Gastrocnemius medialis (tissue), 4 donors: Measurements from ENCODE around the gene RBMS3.

ENCODE experiments used
- POLR2A ChIP-seq, 2 donors: fragments of 450-650 bp; IDR thresholded peaks; one replicate each; pipeline ENCODE4 v1.6.1; 2017; ENCODE audit warnings: antibody characterized with exemption in 2 of 2, mild to moderate bottlenecking in 2 of 2, moderate library complexity in 2 of 2
- TF ChIP-seq, protein P1 (sequence below), 5 experiments: fragments of 450-650 bp in 3 of 5; fragments of 200-600 bp in 2 of 5; sonication (generic) in 2 of 5; IDR thresholded peaks in 4 of 5; conservative IDR thresholded peaks in 1 of 5; 1 replicate in 4 of 5; 2 replicates in 1 of 5; pipeline ENCODE4 v1.5.1; 2016 to 2019; ENCODE audit warnings: antibody characterized with exemption in 5 of 5, mild to moderate bottlenecking in 3 of 5, moderate library complexity in 3 of 5

DNA sequence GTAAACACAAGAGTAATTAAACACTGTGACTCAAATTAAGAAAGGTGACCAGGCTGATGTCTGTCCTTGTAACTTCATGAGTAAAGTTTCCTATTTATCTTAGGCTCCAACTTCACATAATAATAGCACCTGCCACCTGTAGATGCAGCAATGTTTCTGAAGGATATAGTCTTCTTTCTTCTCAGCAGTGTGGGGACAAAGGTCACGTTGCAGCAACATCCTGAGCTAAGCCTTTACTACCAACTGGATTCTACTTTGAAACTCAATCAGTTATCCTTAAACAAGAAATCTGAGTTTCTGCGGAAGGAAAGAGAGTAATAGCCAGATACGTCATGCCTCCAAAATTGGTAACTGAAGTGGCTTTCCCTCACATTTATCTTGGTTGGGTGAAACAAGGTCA is 253.1 kb downstream of the RBMS3 start:
- TF ChIP-seq, protein P1, sequence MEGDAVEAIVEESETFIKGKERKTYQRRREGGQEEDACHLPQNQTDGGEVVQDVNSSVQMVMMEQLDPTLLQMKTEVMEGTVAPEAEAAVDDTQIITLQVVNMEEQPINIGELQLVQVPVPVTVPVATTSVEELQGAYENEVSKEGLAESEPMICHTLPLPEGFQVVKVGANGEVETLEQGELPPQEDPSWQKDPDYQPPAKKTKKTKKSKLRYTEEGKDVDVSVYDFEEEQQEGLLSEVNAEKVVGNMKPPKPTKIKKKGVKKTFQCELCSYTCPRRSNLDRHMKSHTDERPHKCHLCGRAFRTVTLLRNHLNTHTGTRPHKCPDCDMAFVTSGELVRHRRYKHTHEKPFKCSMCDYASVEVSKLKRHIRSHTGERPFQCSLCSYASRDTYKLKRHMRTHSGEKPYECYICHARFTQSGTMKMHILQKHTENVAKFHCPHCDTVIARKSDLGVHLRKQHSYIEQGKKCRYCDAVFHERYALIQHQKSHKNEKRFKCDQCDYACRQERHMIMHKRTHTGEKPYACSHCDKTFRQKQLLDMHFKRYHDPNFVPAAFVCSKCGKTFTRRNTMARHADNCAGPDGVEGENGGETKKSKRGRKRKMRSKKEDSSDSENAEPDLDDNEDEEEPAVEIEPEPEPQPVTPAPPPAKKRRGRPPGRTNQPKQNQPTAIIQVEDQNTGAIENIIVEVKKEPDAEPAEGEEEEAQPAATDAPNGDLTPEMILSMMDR (IDR thresholded peaks at IDR 0.05 in 4 of 5, conservative IDR thresholded peaks at IDR 0.05 in 1 of 5) = no peak
- no peak for TF ChIP-seq POLR2A (IDR thresholded peaks at IDR 0.05)
